Activated naive CD4-positive, alpha-beta T cell treated with anti-CD3 and anti-CD28 coated beads, Interleukin-2, amount 50 U/mL, for 16 hours (primary cell): ENCODE results near the gene LDLRAD4.
"Not testable (repeated sequence)": the region's sequence is repeated elsewhere in the genome, so short reads cannot be mapped to it uniquely, and the experiment has no call there.

Source experiments
- DNase-seq: peaks from one replicate; pipeline ENCODE4 v3.0.0-alpha.2; 2020

The LDLRAD4 gene

GRCh38 chr18:13658436-13659204 lies 440.1 kb downstream of the LDLRAD4 start:
- no peak for DNase-seq

DNA sequence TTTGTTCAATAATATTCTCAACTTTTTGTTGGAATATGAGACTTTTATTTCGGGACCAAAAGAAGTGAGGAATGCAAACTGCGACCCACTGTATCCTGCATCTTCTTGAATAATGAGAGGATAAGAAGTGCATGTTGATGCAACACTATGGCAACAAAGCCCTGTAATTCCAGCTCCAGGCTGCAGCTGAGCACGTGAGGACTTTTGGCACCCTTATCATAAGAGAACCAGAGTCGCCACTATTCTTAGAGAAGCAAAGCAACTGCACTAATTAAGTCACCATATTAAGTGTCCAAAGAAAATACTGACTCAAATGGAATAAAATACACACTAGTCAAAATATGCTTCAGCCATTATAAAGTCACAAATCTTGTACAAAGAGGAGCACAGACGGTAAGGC lies 441.9 kb downstream of the LDLRAD4 start:
- DNase-seq = no peak

DNA sequence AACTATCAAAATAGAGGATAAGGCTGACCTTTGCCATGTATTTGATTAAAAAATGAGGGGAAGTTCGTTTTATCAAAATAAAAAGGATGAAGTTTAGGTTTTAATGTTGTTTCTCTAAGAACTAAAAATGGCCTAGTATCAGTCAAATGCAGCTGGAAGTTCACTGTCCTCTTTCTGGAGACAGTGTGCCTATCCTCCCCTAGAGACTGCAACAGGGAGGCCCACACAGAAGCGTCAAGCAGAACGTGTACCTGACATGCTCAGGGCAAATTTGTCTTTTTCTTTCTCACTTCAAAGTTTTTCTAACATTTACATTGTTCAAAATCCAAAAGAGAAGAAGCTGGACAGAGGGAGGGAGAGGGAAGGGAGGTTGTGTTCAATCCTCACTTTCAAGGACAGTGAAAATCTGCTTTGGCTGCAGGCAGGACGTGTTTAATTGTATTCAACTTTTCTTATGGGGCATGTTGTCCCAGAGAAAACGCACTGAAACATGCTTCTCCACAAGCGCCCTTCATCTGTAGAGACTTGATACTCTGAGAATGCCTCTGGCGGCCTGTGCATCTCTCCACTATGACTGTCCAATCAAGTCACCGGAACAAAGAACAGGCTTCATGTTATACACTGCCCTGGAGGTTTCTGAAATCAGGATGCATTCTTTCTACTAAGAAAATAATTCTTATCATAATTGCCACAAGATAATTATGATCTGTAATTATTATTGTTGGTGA lies 442.7 kb downstream of the LDLRAD4 start:
- DNase-seq = no peak

DNA sequence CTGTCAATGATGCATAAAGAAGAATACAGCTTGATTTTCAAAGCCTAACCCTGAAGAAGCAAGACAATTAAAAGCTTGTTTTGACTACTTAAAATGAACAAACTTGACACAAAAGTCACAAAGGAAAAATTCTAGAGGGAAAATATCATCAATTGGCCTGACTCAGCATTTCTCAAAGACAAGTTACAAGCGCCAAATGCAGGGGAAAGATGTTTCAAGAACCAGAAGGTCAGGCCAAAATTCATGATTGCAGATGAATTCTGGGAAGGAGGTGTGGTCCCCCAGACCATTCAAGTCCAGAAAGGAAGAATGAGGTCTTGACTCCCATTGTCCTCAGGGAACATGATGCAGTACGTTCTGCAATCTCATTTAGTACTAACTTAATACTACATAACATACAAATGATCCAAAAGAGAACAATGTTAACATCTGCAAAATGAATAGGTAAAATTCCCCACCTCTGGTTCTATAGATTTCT lies 443.3 kb downstream of the LDLRAD4 start:
- DNase-seq = no peak

DNA sequence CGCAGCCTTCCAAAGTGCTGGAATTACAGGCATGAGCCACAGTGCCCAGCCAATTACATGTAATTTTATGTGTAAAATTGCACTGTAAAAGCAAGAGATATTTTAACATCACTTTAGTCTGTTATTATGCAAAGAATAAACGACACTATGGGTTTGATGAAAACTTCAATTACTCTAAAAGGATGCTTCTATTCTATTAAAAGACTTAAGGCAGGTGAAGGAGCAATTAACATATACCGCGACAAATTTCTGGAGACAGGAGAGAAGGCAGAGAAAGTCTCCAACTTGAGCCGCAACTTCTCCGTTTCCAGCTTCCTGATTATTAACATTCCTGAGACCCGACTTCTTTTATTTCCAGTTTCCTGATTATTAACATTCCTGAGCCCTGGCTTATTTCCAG lies 454.1 kb downstream of the LDLRAD4 start:
- DNase-seq = no peak

DNA sequence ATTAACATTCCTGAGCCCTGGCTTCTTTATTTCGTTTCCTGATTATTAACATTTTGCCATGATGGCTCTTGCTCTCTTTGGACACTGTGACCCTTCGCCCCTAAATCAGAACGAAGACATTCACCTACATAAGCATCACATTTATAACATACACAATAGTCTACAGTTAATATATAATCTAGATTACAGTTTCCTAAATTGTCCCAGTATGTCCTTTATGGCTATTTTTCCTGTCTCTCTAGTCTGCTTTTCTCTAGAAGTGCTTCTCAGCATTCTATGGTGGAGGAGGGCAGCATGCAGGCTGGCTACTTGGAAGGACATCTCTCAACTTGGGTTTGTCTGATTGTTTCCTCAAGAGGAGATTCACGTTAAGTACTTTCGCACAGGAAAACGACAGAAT lies 457.9 kb downstream of the LDLRAD4 start:
- no peak for DNase-seq

DNA sequence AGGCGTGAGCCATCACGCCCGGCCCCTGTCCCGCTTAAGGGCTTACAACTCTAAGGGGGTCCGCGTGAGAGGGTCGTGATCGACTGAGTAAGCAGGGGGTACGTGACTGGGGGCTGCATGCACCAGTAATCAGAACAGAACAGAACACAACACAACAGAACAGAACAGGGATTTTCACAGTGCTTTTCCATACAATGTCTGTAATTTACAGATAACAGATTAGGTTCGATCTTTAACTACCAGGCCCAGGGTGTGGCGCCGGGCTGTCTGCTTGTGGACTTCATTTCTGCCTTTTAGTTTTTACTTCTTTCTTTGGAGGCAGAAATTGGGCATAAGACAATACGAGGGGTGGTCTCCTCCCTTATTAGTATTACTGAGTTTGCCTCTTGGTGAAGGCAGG lies 458.8 kb downstream of the LDLRAD4 start:
- DNase-seq = not testable (repeated sequence)

- DNase-seq = no peak
Observed at GRCh38 chr18:13680612-13681011, 462.1 kb downstream of the LDLRAD4 start.

GRCh38 chr18:13681701-13682100 lies 463.1 kb downstream of the LDLRAD4 start:
- no peak for DNase-seq

GRCh38 chr18:13684546-13684945 lies 466.0 kb downstream of the LDLRAD4 start:
- no peak for DNase-seq

DNA sequence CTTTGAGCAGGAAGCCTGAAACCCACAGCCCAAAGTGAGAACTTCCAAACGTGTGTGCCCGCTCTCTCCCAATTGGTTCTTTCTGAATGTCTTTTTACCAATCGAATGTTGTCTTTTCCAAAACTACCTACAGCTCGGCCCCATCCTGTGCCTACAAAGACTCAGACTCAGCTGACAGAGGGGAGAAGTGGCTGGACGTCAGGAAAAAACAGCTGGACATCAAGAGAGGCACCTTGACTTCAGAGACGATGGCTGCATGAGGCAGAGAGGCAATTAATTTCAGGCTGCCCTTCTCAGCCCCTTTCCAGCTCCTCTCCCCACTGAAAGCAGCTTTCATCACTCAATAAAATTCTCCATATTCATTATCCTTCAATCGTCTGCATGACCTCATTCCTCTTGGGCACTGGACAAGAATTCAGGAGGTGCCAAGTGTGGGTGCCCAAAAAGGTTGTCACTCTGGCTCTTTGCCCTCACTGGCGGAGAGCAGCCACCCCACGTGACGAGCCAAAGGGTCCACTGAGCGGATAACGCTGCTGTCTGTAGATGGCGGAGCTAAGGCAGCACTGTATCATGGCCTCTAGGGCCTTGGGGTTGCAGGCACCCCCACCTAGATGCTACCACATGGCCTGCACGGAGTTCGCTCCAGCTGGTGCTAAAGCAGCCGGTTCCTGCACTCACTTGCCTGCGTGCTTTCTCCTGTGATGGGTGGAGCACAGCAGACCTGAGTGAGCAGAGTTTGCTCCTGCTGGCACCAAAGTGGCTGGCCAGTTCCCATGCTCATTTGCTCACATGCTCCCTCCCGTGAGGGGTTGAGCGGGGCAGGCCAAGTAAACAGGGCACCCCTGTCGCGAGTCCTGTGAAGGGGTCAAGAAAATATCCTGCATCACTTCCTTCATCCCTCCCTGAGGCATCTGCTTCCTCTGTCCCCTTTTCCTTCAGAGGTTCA lies 469.9 kb downstream of the LDLRAD4 start:
- DNase-seq = no peak

- DNase-seq = not testable (repeated sequence)
Observed at GRCh38 chr18:13690060-13690459, 471.5 kb downstream of the LDLRAD4 start.

- not testable (repeated sequence) for DNase-seq
Observed at GRCh38 chr18:13695337-13695736, 476.8 kb downstream of the LDLRAD4 start.

GRCh38 chr18:13696961-13697360 lies 478.4 kb downstream of the LDLRAD4 start:
- no peak for DNase-seq

- no peak for DNase-seq
Observed at GRCh38 chr18:13700153-13700552, 481.6 kb downstream of the LDLRAD4 start.
